Activated T-cell treated with anti-CD3 and anti-CD28 coated beads, Interleukin-2, amount 50 U/mL, for 4 hours (primary cell): Measurements from ENCODE around the gene OLIG3. TPM values are rescaled to one million over a fixed set of nuclear protein-coding genes. Genes with fewer than 3 reads are reported as not detected.

Experiments used
- ATAC-seq, 2 donors: fragments of 200-7000 bp; cut with Tn5 transposase; one replicate each; pipeline ENCODE4 v1.10.0; 2021
- DNase-seq: peaks from one replicate; pipeline ENCODE4 v3.0.0-alpha.2; 2020
- H3K27me3 Mint-ChIP-seq: one replicate; pipeline ENCODE4 v1.8.0; 2021; ENCODE audit warnings: low read depth, mixed read lengths
- H3K36me3 Mint-ChIP-seq: one replicate; pipeline ENCODE4 v1.8.0; 2022; ENCODE audit warnings: mixed read lengths; ENCODE audit not compliant: insufficient read depth
- H3K4me1 Mint-ChIP-seq: one replicate; pipeline ENCODE4 v1.8.0; 2021; ENCODE audit warnings: low read depth, mixed read lengths
- H3K4me3 Mint-ChIP-seq: one replicate; pipeline ENCODE4 v1.8.0; 2021; ENCODE audit warnings: mild to moderate bottlenecking, moderate library complexity, mixed read lengths
- H3K9me3 Mint-ChIP-seq: one replicate; pipeline ENCODE4 v1.8.0; 2021; ENCODE audit warnings: mixed read lengths
- total RNA-seq, 3 donors: library from RNA; stranded (reverse); gene quantifications; one replicate each; pipeline ENCODE4 v1.2.1, GENCODE V29; 2021

Gene OLIG3
- total RNA-seq, 3 donors from 2014 or later = not detected

DNA sequence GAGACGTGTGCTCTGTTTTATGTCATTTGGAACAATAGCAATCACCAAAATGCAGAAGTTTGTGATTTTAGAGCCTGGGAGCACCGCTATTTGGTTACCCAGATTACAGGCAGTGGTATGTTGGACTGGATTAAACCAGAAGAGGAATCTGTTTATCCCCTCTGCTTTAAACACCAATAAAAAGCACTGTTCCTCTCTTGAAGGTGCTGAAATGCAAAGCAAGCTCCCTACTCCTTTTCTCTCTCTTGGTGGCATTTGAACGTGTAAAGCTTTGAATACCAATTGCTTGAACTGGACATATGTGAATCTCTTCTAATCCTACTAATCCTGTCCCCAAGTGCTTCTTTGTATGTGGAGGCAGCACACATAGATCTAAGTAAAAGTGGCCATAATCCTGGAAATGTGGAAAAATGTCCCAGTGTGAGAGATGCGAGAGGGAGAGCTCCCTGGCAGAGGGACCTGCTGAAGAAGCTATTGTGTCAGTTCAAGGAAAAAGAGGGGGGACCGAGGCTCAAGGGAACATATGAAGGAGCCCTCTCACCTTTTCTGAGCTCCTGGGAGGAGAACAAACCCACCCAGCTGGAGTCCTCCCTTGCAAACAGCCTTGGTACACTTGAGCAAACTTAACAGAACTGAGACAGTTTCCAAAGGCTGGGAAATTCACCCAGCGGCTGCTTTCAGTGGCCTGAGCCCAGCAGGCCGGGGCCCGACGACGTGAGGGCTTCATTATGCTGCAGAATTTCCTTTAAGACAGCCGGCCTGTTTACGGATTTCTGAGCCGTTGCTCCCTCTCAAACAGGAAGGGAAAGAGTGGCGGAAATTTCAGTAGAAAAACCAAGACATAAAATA lies 18.8 kb upstream of the OLIG3 start:
- ATAC-seq (no peak), DNase-seq (no peak)
- Mint-ChIP-seq H3K4me1 (no peaks in the 10 kb centered on the region), H3K9me3 (peaks cover 13% of the 10 kb centered on the region), H3K4me3 (no peak overlapping the region), H3K36me3 (no peaks in the 10 kb centered on the region), H3K27me3 (peaks cover 76% of the 10 kb centered on the region)

DNA sequence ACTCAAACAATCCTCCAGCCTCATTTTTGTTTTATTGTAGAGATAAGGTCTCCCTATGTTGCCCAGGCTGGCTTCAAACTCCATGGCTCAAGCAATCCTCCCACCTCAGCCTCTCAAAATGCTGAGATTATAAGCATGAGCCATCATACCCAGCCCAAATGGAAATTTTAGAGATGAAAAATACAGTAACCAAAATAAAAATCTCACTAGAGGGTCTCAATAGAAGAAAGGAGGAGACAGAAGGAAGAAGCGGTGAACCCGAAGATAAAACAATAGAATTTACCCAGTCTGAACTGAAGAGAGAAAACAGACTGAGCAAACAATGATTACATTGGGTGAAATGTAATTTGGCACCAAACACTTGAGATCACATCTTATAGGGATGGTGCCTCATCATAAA lies 16.7 kb upstream of the OLIG3 start:
- H3K36me3 Mint-ChIP-seq = peaks cover 2% of the 10 kb centered on the region
- no peaks in the 10 kb centered on the region for H3K4me1 Mint-ChIP-seq
- ATAC-seq = no peak
- no peak overlapping the region for H3K4me3 Mint-ChIP-seq
- DNase-seq = no peak
- H3K27me3 Mint-ChIP-seq = peaks cover 73% of the 10 kb centered on the region
- H3K9me3 Mint-ChIP-seq = peaks cover 13% of the 10 kb centered on the region

DNA sequence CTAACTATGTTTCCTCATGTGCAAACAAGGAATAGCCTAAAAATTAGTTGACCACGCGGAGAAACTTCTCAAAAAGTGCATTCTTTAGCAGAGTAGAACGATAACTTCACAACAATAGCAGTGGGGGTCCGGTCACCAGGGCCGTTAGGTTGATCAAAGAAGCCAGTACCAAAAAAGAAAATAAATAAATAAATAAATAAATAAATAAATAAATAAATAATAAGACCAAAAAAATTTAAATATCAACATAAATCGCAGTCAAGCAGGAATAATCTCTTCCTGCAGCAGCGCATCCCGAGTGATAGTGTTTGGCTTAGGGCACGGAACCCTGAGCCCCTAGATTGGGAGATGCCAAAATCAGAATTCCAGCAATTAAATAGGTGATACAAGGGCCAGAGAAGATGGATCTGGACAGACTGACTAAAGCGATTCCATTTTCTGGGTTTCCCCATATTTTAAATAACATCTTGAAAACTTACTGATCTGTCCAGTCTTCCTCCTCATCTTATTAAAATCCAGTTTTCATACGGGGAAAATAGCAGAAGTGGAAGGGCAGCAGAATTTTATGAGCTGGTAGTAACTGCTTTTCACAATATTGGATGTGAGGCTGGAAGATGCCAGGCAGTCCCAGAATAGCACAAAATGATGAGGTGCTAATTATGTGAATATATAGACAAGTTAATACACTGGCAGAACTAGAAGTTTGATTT lies 4.4 kb upstream of the OLIG3 start:
- Mint-ChIP-seq H3K4me3 (no peak overlapping the region), H3K27me3 (peaks cover 72% of the 10 kb centered on the region), H3K36me3 (no peaks in the 10 kb centered on the region), H3K4me1 (peaks cover 30% of the 10 kb centered on the region), H3K9me3 (no peaks in the 10 kb centered on the region)
- DNase-seq (no peak), ATAC-seq (no peak)

DNA sequence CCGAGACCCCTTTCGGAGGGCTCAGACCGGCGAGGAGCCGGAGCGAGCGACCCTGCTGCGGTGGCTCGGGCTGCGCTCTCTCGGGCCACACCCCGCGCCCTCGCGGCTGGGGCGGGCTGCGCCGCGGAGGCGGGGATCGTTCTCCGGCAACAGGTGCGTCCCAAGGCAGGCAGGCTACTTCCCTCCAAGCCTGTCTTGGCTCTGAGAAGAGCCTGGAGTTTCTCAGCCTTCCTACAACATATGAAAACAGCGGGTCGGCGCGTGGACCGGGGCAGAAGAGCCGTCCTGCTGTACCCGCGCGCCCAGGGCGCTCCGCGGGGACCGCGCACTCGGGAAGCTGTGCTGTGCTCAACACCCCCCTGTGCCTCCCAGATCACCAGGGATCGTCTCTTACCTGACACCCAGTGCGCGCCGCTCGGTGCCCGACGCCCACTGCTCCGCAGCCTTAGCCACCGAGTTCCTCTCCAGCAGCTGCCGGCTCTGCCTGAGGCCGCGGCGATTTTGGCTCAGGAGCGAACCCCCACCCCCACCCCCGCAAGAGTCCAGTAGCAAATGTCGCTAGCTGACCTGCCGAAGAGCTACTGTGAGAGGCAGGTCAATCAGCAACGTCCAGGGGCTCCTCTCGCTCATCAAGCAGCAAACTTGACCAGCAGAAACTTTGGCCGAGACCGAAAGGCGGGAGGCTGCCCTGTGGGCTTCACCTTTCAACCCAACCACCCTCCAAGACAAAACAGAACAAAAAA lies 3.7 kb upstream of the OLIG3 start:
- H3K4me1 Mint-ChIP-seq = peaks cover 32% of the 10 kb centered on the region
- DNase-seq = no peak
- peak overlapping the region; percentile 8 for H3K4me3 Mint-ChIP-seq
- no peaks in the 10 kb centered on the region for H3K36me3 Mint-ChIP-seq
- no peaks in the 10 kb centered on the region for H3K9me3 Mint-ChIP-seq
- peak; percentile 39 to 55 for ATAC-seq
- H3K27me3 Mint-ChIP-seq = peaks cover 75% of the 10 kb centered on the region

DNA sequence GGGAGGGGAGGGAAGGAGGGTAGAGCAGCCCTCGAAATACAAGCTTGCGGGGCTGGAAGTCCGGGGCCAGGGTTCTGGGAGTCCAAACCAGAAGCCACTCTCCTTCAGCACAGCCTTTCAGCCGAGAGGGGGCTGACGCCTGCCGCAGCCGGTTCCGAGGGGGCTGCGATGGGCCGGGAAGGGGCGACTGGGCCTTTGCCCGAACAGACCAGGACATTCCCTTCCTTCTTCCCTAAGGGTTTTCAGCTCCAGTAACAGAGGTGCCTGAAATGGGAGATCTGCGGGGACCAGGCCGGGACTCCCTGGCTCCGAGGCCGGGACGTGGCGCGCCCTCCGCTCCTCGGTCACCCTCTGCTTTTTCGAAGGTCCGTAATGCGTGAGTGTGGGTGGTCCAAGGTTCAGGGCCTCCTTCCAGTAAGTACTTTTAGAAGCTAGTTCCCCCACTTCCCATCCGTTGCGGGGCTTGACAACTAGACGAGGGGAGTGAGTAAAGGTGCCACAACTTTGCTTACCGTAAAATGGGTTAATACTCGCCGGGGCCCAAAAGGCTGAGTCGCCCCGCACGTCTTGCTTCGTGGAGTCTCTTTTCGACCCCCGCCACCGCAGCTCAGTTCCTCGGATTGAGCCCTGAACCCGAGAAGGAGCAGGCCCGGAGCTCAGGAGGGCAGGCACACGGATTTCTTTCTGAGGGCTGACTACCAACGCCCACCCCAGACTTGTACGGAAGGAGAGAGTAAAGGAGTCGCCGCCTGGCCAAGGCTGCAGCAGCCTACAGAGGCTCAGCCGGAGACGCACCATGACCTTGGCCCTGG lies 2.9 kb upstream of the OLIG3 start:
- DNase-seq = no peak
- H3K36me3 Mint-ChIP-seq = no peaks in the 10 kb centered on the region

DNA sequence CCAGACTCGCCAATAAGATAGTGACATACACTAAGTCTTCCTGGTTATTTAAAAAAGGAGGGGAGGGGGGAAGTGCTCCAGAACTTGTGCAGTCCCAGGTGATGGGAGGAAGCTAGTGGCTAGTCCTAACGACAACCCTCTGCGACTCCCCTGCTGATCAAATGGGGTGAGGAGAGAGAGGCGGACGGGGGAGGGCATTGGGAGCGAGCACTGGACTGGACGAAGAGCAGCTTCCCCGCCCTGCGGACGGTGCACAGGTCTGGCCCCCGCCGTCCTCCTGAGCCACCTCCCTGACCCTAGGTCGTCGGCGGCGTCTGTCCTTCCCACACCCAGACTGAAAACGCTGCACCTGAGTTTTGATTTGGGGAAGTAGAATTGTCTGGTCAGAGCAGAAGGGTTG lies 2.2 kb upstream of the OLIG3 start:
- Mint-ChIP-seq H3K4me3 (peak overlapping the region; percentile 13), H3K4me1 (peaks cover 40% of the 10 kb centered on the region), H3K9me3 (no peaks in the 10 kb centered on the region), H3K27me3 (peaks cover 81% of the 10 kb centered on the region), H3K36me3 (no peaks in the 10 kb centered on the region)
- DNase-seq = no peak
- no peak for ATAC-seq

More for the DNA sequence above, 2.9 kb upstream of the OLIG3 start:
- Mint-ChIP-seq H3K4me3 (peak overlapping the region; percentile 59), H3K9me3 (no peaks in the 10 kb centered on the region), H3K27me3 (peaks cover 78% of the 10 kb centered on the region), H3K4me1 (peaks cover 38% of the 10 kb centered on the region)
- ATAC-seq = peak; percentile 9 to 38

DNA sequence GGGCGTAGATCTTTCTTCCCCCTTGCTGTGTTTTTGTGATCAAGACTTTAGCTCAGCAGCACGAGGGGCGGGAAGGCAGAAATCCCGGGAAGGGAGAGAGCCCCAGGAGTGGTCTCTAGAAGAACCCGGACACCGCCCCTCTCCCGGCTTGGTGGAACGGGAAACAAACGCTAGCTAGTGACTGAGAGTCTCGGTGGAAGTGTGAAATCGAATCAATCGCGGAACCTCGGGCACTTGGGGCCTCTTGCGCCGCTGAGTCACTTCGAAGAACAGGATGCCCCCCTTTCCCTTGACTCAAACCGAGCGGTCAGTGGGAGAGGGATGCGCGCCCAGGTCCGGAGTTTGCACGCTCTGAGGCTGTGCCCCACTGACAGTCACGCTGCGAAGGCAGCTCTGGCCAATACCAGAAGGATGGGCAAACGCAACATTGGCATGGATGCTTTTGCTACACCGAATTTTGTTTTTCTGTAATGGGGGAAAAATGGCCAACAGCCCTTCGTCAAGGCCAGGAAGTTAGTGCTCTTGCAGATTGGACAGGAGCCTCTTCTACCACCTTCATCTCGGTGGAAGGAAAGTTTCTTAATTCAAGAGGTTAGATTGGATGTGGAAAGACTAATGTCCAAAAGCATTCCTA lies 1.6 kb upstream of the OLIG3 start:
- Mint-ChIP-seq H3K27me3 (peaks cover 84% of the 10 kb centered on the region), H3K36me3 (no peaks in the 10 kb centered on the region), H3K9me3 (no peaks in the 10 kb centered on the region), H3K4me1 (peaks cover 40% of the 10 kb centered on the region), H3K4me3 (peak overlapping the region; percentile 5)
- no peak for ATAC-seq
- no peak for DNase-seq

DNA sequence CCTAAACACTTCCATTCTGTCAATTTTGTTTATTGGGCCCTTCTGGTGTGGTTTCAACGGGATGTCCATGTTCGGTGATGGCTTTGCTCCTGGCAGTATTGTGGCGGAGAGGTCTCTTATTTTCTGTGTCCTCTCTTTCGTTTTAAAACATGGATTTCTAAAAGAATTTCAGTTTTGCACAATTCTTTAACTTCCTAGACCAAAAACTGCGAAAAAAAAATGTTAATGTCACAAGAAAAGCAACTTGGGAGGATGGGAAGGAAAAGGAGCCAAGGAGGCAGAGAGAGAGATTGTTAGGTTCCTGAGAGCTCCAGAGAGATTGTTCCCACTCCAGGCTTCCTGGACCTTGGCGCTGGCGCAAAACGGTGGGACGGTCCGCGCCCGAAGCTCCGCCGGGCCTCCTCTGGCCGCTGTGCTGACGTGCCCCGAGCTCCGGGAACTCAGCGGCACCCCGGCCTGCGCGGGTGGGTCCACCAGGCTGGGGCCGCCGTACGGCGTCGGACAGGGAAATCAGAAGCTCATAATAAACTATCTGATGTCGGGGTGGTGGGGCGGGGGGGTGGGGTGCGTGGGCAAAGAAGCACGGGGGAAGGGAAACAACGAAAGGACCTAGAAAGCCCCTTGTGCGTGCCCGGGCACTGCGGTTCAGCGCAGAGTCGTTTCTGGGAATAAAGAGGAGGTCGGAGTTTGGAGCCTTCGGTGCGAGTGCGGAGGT lies 951 bp upstream of the OLIG3 start:
- H3K9me3 Mint-ChIP-seq = no peaks in the 10 kb centered on the region
- no peak for DNase-seq
- H3K36me3 Mint-ChIP-seq = no peaks in the 10 kb centered on the region
- peaks cover 40% of the 10 kb centered on the region for H3K4me1 Mint-ChIP-seq
- H3K27me3 Mint-ChIP-seq = peaks cover 91% of the 10 kb centered on the region
- H3K4me3 Mint-ChIP-seq = peak overlapping the region; percentile 4
- no peak for ATAC-seq

DNA sequence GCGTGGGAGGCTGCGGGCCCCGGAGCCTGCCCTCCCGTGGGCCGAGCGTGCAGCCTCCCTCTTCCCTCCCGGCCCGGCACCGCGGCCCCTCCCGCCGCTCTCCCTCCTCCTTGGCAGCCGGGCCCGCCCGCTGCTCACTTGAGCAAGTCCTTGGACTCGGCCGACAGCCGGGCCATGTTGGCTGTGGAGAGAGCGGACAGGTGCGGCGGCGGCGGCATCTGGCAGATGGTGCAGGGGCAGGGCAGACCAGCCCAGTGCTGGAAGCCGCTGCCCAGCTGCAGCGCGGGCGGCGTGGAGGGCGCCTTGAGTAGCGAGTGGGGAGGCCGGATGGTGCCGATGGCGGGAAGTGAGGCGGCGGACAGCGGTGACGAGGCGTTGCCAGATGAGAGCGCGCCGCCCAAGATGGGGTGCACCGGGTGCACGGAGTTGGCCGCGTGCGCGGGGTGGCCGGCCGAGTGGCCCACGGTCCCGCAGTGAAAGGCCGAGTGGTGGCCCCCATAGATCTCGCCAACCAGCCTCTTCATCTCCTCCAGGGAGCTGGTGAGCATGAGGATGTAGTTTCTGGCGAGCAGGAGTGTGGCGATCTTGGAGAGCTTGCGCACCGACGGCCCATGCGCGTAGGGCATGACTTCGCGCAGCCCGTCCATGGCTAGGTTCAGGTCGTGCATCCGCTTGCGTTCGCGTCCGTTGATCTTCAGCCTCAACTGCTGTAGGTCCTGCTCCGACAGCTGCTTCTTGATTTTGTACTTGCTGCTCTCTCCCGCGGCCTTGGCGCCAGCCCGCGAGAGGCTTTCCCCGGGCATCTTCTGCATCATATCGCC lies 766 bp downstream of the OLIG3 start:
- H3K4me1 Mint-ChIP-seq = peaks cover 49% of the 10 kb centered on the region

DNA sequence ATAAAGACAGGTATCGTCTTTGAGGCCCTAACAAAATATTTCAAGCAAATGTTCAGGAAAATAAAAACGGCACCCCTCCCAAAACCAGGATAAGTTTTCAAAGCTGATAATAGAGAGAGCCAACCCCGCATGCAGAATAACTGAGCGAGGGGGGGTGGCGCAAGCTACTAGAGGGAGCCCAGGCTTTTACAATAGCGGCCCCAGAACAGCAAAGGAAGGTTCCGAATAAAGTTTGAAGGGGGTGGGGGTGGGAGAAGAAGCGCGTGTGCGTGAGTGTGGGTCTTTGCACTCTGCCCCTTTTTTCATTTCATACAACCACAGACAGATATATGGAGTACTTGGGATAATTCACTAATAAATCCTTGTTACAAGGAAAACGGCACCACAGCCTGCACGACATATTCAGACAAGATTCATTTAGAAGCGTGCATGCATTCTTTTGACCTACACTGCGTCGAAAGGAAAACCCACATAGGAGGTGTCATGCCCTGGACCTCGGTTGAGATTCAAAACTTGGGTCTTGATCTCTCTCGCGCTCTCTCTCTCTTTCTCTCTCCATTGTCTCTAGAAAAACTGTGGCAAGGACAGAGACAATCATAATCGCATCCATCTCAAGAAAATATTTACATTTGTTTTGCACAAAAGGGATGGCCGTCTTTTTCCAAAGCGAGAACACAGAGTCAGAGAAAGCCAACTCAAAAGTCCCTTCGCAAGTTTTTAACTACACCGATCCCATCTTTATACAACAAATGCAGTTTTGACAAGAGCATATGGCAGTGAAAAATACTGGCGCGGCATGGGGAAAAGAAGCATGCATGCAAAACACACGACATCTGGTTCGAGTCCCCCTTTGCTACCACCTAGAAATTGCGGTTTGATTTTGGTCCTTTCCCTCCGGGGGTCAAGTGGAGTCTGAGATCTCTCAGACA lies 1.6 kb downstream of the OLIG3 start:
- Mint-ChIP-seq H3K4me1 (peaks cover 51% of the 10 kb centered on the region), H3K9me3 (no peaks in the 10 kb centered on the region), H3K36me3 (no peaks in the 10 kb centered on the region), H3K27me3 (peaks cover 96% of the 10 kb centered on the region), H3K4me3 (no peak overlapping the region)
- no peak for ATAC-seq
- no peak for DNase-seq

More for the DNA sequence above, 766 bp downstream of the OLIG3 start:
- no peak for DNase-seq
- H3K27me3 Mint-ChIP-seq = peaks cover 96% of the 10 kb centered on the region
- no peaks in the 10 kb centered on the region for H3K36me3 Mint-ChIP-seq
- peak overlapping the region; percentile 33 for H3K4me3 Mint-ChIP-seq
- H3K9me3 Mint-ChIP-seq = no peaks in the 10 kb centered on the region
- ATAC-seq = peak; percentile 18 to 19

DNA sequence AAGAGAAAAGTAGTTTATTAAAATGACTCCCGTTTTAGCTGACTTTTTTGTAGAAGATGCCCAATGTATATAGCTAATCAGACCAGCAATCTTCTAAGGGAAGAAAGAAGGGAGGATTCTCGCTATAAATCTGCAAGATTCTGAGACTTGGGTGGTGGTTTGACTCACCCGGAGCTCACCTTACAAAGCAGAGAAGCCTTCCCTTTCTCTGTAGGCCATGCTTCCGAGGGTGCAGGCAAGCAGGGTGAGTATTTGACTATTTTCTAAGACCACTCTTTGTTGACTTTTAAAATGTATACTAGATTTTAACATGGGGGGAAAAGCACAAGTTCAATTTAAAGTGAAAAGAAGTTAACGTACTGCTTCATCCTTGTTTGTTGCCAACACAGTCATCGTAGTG lies 2.7 kb downstream of the OLIG3 start:
- no peak for ATAC-seq
- H3K4me3 Mint-ChIP-seq = no peak overlapping the region
- H3K9me3 Mint-ChIP-seq = no peaks in the 10 kb centered on the region
- no peak for DNase-seq
- peaks cover 1% of the 10 kb centered on the region for H3K36me3 Mint-ChIP-seq
- peaks cover 96% of the 10 kb centered on the region for H3K27me3 Mint-ChIP-seq
- peaks cover 49% of the 10 kb centered on the region for H3K4me1 Mint-ChIP-seq
